ENCODE data around the gene PTGES3. TPM values are rescaled to one million over a fixed set of nuclear protein-coding genes. Genes with fewer than 3 reads are reported as not detected.
"Not testable (repeated sequence)": the region's sequence is repeated elsewhere in the genome, so short reads cannot be mapped to it uniquely, and the experiment has no call there.

The PTGES3 gene
- total RNA-seq, 1 donor from 2014 or later: 180 TPM

GRCh38 chr12:56713345-56713744, 25.3 kb upstream of the PTGES3 start:
- Mint-ChIP-seq H3K36me3 (ENCODE audit: unreplicated experiment) (no peaks in the 10 kb centered on the region), H3K27ac (ENCODE audit: unreplicated experiment) (no peak overlapping the region), H3K4me3 (ENCODE audit: unreplicated experiment) (no peak overlapping the region), H3K27me3 (ENCODE audit: unreplicated experiment) (peaks cover 5% of the 10 kb centered on the region), H3K4me1 (ENCODE audit: low read depth, unreplicated experiment) (no peaks in the 10 kb centered on the region), H3K9me3 (ENCODE audit: unreplicated experiment) (peaks cover 2% of the 10 kb centered on the region)
- DNase-seq: no peak
- no peak for TF ChIP-seq CTCF (IDR thresholded peaks at IDR 0.05; ENCODE audit: partially characterized antibody, unreplicated experiment)

GRCh38 chr12:56709759-56710376, 21.8 kb upstream of the PTGES3 start:
- H3K27ac Mint-ChIP-seq (ENCODE audit: unreplicated experiment): no peak overlapping the region
- no peak for TF ChIP-seq CTCF (IDR thresholded peaks at IDR 0.05; ENCODE audit: partially characterized antibody, unreplicated experiment)
- no peak overlapping the region for H3K4me3 Mint-ChIP-seq (ENCODE audit: unreplicated experiment)
- no peaks in the 10 kb centered on the region for H3K4me1 Mint-ChIP-seq (ENCODE audit: low read depth, unreplicated experiment)
- DNase-seq: no peak
- H3K36me3 Mint-ChIP-seq (ENCODE audit: unreplicated experiment): no peaks in the 10 kb centered on the region
- peaks cover 2% of the 10 kb centered on the region for H3K9me3 Mint-ChIP-seq (ENCODE audit: unreplicated experiment)
- no peaks in the 10 kb centered on the region for H3K27me3 Mint-ChIP-seq (ENCODE audit: unreplicated experiment)

- H3K4me3 Mint-ChIP-seq (ENCODE audit: unreplicated experiment); DNase-seq; H3K27me3 Mint-ChIP-seq (ENCODE audit: unreplicated experiment); H3K9me3 Mint-ChIP-seq (ENCODE audit: unreplicated experiment); H3K27ac Mint-ChIP-seq (ENCODE audit: unreplicated experiment); H3K36me3 Mint-ChIP-seq (ENCODE audit: unreplicated experiment); H3K4me1 Mint-ChIP-seq (ENCODE audit: low read depth, unreplicated experiment): not testable (repeated sequence)
Measured at GRCh38 chr12:56704522-56704921, 16.4 kb upstream of the PTGES3 start.

GRCh38 chr12:56699020-56699661, 11.1 kb upstream of the PTGES3 start:
- Mint-ChIP-seq H3K27me3 (ENCODE audit: unreplicated experiment) (peaks cover 2% of the 10 kb centered on the region), H3K36me3 (ENCODE audit: unreplicated experiment) (no peaks in the 10 kb centered on the region), H3K4me3 (ENCODE audit: unreplicated experiment) (no peak overlapping the region), H3K9me3 (ENCODE audit: unreplicated experiment) (peaks cover 3% of the 10 kb centered on the region), H3K4me1 (ENCODE audit: low read depth, unreplicated experiment) (no peaks in the 10 kb centered on the region), H3K27ac (ENCODE audit: unreplicated experiment) (no peak overlapping the region)
- no peak for TF ChIP-seq CTCF (IDR thresholded peaks at IDR 0.05; ENCODE audit: partially characterized antibody, unreplicated experiment)
- no peak for DNase-seq

- no peak for TF ChIP-seq CTCF (IDR thresholded peaks at IDR 0.05; ENCODE audit: partially characterized antibody, unreplicated experiment)
- no peak overlapping the region for H3K27ac Mint-ChIP-seq (ENCODE audit: unreplicated experiment)
- no peak overlapping the region for H3K4me3 Mint-ChIP-seq (ENCODE audit: unreplicated experiment)
- no peak for DNase-seq
- no peaks in the 10 kb centered on the region for H3K36me3 Mint-ChIP-seq (ENCODE audit: unreplicated experiment)
- H3K27me3 Mint-ChIP-seq (ENCODE audit: unreplicated experiment): peaks cover 2% of the 10 kb centered on the region
- H3K9me3 Mint-ChIP-seq (ENCODE audit: unreplicated experiment): no peaks in the 10 kb centered on the region
- no peaks in the 10 kb centered on the region for H3K4me1 Mint-ChIP-seq (ENCODE audit: low read depth, unreplicated experiment)
Measured at GRCh38 chr12:56695327-56696101, 7.4 kb upstream of the PTGES3 start.
